HFFc6 (cell line): ENCODE data around the gene CRYM. TPM values are rescaled to one million over a fixed set of nuclear protein-coding genes. Genes with fewer than 3 reads are reported as not detected.

ENCODE experiments used
- DNase-seq: peaks from one replicate; pipeline ENCODE4 v3.0.0-alpha.2; 2018
- H3K27ac Mint-ChIP-seq: 2 replicates; pipeline ENCODE4 v1.8.0; 2020; ENCODE audit warnings: mild to moderate bottlenecking, mixed read lengths
- H3K27me3 Mint-ChIP-seq: 2 replicates; pipeline ENCODE4 v1.8.0; 2021; ENCODE audit warnings: mild to moderate bottlenecking, moderate library complexity, mixed read lengths; ENCODE audit not compliant: insufficient read depth
- H3K36me3 Mint-ChIP-seq: 2 replicates; pipeline ENCODE4 v1.8.0; 2021; ENCODE audit warnings: low read depth, mixed read lengths
- H3K4me1 Mint-ChIP-seq: 2 replicates; pipeline ENCODE4 v1.8.0; 2020; ENCODE audit warnings: low read depth, mixed read lengths
- H3K4me3 Mint-ChIP-seq: 2 replicates; pipeline ENCODE4 v1.8.0; 2020; ENCODE audit warnings: mild to moderate bottlenecking, moderate library complexity, mixed read lengths
- H3K9me3 Mint-ChIP-seq: 2 replicates; pipeline ENCODE4 v1.8.0; 2020; ENCODE audit warnings: mild to moderate bottlenecking, mixed read lengths
- total RNA-seq, 6 experiments: library from RNA; stranded (reverse); fragmentation: NEBNext Ultra II Directional; extraction: Animal tissue kit (Norgen Biotek cat#: 25700); gene quantifications; 2 replicates in 1 of 6; 3 replicates in 5 of 6; pipeline ENCODE4 v1.2.3, GENCODE V29; 2021
- TF ChIP-seq, protein P1 (sequence below): fragments of 200-600 bp; sonication (generic); IDR thresholded peaks from 2 replicates; pipeline ENCODE4 v1.5.0; 2021; ENCODE audit warnings: antibody characterized with exemption, mild to moderate bottlenecking

The CRYM gene
- total RNA-seq, 6 experiments from 2014 or later: not detected

- Mint-ChIP-seq H3K4me3 (no peak overlapping the region), H3K4me1 (no peaks in the 10 kb centered on the region), H3K9me3 (no peaks in the 10 kb centered on the region), H3K27me3 (peaks cover 32% of the 10 kb centered on the region), H3K36me3 (no peaks in the 10 kb centered on the region), H3K27ac (no peak overlapping the region)
- TF ChIP-seq, protein P1, sequence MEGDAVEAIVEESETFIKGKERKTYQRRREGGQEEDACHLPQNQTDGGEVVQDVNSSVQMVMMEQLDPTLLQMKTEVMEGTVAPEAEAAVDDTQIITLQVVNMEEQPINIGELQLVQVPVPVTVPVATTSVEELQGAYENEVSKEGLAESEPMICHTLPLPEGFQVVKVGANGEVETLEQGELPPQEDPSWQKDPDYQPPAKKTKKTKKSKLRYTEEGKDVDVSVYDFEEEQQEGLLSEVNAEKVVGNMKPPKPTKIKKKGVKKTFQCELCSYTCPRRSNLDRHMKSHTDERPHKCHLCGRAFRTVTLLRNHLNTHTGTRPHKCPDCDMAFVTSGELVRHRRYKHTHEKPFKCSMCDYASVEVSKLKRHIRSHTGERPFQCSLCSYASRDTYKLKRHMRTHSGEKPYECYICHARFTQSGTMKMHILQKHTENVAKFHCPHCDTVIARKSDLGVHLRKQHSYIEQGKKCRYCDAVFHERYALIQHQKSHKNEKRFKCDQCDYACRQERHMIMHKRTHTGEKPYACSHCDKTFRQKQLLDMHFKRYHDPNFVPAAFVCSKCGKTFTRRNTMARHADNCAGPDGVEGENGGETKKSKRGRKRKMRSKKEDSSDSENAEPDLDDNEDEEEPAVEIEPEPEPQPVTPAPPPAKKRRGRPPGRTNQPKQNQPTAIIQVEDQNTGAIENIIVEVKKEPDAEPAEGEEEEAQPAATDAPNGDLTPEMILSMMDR: no peak
- DNase-seq: no peak
These were observed 61.0 kb downstream of the CRYM start for GRCh38 chr16:21217121-21217520.

- H3K27ac Mint-ChIP-seq: no peak overlapping the region
- no peaks in the 10 kb centered on the region for H3K9me3 Mint-ChIP-seq
- no peak for DNase-seq
- H3K36me3 Mint-ChIP-seq: no peaks in the 10 kb centered on the region
- no peaks in the 10 kb centered on the region for H3K4me1 Mint-ChIP-seq
- TF ChIP-seq, protein P1: no peak
- H3K27me3 Mint-ChIP-seq: peaks cover 29% of the 10 kb centered on the region
- H3K4me3 Mint-ChIP-seq: no peak overlapping the region
These were observed 64.0 kb downstream of the CRYM start for GRCh38 chr16:21214086-21214485.

- Mint-ChIP-seq H3K9me3 (no peaks in the 10 kb centered on the region), H3K4me1 (no peaks in the 10 kb centered on the region), H3K27ac (no peak within 1 kb of the TSS), H3K27me3 (peaks cover 32% of the 10 kb centered on the region), H3K4me3 (no peak within 1 kb of the TSS), H3K36me3 (no peaks in the 10 kb centered on the region)
- TF ChIP-seq, protein P1: no peak
- no peak for DNase-seq
These were observed 66.6 kb downstream of the CRYM start, which contains the start of gene ZP2 for GRCh38 chr16:21211486-21211885. TSS of gene ZP2 (minus strand) at chr16:21211574. CDS start at chr16:21211547, 27 bp downstream.

Other genes with a start within 250 kb of the CRYM start
- gene DNAH3, start 127.4 kb downstream of the CRYM start, total RNA-seq: not detected
- 10 to 100 TPM; 16.0 to 22.1 (median 18.6) TPM for gene LDAF1, start 119.6 kb downstream of the CRYM start, total RNA-seq
- not detected for gene ZP2, start 66.7 kb downstream of the CRYM start, total RNA-seq
- gene ANKS4B, start 44.6 kb downstream of the CRYM start, total RNA-seq: not detected